GM18858 (cell line): ENCODE results near the gene GRPEL2.
"Not testable (repeated sequence)": the region's sequence is repeated elsewhere in the genome, so short reads cannot be mapped to it uniquely, and the experiment has no call there.

Experiments used
- ATAC-seq: cut with Tn5 transposase; IDR thresholded peaks from one replicate; pipeline ENCODE4 v1.9.1; 2021; ENCODE audit not compliant: unreplicated experiment

GRPEL2 gene

GRCh38 chr5:149392718-149393117 is 47.4 kb downstream of the GRPEL2 start:
- no peak for ATAC-seq

GRCh38 chr5:149394996-149395395 is 49.7 kb downstream of the GRPEL2 start:
- not testable (repeated sequence) for ATAC-seq

GRCh38 chr5:149397530-149397929 is 52.2 kb downstream of the GRPEL2 start:
- no peak for ATAC-seq

- not testable (repeated sequence) for ATAC-seq
Measured at GRCh38 chr5:149398747-149399266, 53.5 kb downstream of the GRPEL2 start.

GRCh38 chr5:149399775-149400174 is 54.5 kb downstream of the GRPEL2 start:
- ATAC-seq, result no peak

- ATAC-seq, result no peak
Measured at GRCh38 chr5:149400304-149400703, 55.0 kb downstream of the GRPEL2 start.

- no peak for ATAC-seq
Measured at GRCh38 chr5:149401051-149401450, 55.8 kb downstream of the GRPEL2 start.

GRCh38 chr5:149402291-149402690 is 57.0 kb downstream of the GRPEL2 start:
- no peak for ATAC-seq
